LNCaP clone FGC (cell line): ENCODE measurements around the gene CFAP251.
"Not testable (repeated sequence)": the region's sequence is repeated elsewhere in the genome, so short reads cannot be mapped to it uniquely, and the experiment has no call there.

Source experiments
- DNase-seq: peaks from one replicate; pipeline ENCODE4 v3.0.0-alpha.2; 2011; ENCODE audit warnings: low read depth
- H3K4me3 ChIP-seq: 2 replicates; pipeline ENCODE4 v1.5.1; 2011; ENCODE audit warnings: mild to moderate bottlenecking, low read depth, low read length, control low read depth
- TF ChIP-seq, protein P1 (sequence below): IDR thresholded peaks from 2 replicates; pipeline ENCODE4 v1.5.1; 2012; ENCODE audit warnings: mild to moderate bottlenecking; ENCODE audit not compliant: control insufficient read depth, insufficient read depth; ENCODE audit errors: extremely low read depth

CFAP251 gene

DNA sequence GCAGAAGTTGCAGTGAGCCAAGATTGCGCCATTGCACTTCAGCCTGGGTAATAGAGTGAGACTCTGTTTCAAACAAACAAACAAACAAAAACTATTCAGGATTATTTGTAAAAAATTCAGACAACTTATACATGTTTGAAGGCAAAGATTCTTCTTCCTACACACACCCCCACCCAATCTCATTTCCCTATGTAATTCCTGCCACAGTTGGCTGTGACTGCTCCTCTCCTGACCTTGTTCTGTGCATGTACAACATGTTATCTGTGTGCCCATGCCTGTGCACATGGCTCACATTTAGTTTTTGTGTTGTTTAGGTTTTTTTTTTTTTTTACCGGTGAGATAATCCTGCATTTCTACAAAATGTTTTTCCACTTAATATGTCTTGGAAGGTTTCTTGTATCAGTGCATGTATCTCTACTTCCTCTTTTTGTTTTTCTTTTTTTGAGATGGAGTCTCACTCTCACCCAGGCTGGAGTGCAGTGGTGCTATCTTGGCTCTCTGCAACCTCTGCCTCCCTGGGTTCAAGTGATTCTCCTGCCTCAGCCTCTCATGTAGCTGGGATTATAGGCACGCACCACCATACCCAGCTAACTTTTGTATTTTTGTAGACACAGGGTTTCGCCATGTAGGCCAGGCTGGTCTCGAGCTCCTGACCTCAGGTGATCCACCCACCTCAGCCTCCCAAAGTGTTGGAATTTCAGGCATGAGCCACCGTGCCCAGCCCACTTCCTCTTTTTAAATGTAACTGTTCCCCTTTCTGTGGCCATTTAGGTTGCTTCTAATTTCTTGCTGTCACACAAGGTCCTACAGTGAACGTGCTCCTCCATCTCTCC, 8.7 kb downstream of the CFAP251 start:
- no peak overlapping the region for H3K4me3 ChIP-seq
- TF ChIP-seq, protein P1, sequence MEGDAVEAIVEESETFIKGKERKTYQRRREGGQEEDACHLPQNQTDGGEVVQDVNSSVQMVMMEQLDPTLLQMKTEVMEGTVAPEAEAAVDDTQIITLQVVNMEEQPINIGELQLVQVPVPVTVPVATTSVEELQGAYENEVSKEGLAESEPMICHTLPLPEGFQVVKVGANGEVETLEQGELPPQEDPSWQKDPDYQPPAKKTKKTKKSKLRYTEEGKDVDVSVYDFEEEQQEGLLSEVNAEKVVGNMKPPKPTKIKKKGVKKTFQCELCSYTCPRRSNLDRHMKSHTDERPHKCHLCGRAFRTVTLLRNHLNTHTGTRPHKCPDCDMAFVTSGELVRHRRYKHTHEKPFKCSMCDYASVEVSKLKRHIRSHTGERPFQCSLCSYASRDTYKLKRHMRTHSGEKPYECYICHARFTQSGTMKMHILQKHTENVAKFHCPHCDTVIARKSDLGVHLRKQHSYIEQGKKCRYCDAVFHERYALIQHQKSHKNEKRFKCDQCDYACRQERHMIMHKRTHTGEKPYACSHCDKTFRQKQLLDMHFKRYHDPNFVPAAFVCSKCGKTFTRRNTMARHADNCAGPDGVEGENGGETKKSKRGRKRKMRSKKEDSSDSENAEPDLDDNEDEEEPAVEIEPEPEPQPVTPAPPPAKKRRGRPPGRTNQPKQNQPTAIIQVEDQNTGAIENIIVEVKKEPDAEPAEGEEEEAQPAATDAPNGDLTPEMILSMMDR: no peak

DNA sequence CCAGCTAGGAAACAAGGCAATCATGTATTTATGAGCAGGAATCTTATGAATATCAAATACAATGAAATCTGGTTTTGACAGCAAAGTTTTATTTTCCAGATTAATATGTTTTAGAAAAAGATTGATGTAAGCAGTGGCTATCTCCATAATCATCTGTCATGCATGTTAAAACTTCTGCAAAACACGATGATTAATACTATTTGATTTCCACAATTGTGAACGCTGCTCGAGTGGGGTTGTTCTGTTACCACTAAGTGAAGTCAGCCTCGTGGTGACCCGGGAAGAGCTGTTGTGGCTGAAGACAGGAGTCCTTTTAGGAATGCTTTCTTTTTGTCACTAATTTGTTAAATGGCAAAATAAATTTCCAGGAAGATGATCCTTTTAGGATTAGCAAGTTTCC, 9.4 kb downstream of the CFAP251 start:
- DNase-seq: no peak
- H3K4me3 ChIP-seq: no peak overlapping the region

More for the DNA sequence above, 8.7 kb downstream of the CFAP251 start:
- DNase-seq: no peak

DNA sequence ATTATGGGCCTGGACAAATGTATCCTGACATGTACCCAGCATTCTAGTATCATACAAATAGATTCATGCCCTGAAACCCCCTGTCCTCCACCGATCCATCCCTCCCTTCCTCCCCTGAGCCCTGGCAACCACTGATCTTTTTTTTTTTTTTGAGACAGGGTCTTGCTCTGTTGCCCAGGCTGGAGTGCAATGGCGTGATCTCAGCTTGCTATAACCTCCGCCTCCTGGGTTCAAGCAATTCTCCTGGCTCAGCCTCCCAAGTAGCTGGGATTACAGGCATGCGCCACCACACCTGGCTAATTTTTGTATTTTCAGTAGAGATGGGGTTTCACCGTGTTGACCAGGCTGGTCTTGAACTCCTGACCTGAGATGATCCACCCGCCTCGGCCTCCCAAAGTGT, 11.2 kb downstream of the CFAP251 start:
- H3K4me3 ChIP-seq, DNase-seq: not testable (repeated sequence)

More for the DNA sequence above, 9.4 kb downstream of the CFAP251 start:
- TF ChIP-seq, protein P1: no peak

DNA sequence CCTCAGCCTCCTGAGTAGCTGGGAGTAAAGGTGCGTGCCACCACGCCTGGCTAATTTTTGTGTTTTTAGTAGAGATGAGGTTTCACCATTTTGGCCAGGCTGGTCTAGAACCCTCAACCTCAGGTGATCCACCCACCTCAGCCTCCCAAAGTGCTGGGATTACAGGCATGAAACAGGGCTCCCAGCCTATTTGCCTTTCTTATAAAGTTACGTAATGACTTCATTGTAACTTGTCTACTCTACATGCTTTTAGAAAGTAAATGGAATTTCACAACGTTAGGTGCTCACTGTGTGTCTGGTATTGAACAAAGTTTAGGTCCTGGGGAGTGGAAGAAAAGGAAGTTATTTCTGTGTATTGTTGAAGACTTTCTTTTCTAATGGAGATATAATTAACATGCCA, 12.5 kb downstream of the CFAP251 start:
- TF ChIP-seq, protein P1: no peak
- H3K4me3 ChIP-seq: no peak overlapping the region
- DNase-seq: no peak

DNA sequence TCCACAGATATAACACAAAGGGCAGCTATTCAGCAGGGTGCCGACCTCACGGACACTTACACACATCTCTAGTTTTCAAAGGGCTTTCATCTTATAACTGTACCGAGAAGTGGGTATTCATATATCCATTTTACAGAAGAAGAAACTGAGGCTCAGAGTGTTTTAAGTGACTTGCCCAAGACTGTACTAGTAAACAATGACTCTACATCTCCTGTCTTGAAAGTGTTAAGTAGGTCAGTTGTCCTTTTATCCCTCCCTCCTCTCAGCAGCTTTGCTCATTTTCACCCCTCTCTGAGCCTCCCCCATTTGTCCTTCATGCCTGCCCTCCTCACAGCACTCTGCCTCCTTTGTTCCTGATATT, 13.8 kb downstream of the CFAP251 start:
- no peak for DNase-seq

DNA sequence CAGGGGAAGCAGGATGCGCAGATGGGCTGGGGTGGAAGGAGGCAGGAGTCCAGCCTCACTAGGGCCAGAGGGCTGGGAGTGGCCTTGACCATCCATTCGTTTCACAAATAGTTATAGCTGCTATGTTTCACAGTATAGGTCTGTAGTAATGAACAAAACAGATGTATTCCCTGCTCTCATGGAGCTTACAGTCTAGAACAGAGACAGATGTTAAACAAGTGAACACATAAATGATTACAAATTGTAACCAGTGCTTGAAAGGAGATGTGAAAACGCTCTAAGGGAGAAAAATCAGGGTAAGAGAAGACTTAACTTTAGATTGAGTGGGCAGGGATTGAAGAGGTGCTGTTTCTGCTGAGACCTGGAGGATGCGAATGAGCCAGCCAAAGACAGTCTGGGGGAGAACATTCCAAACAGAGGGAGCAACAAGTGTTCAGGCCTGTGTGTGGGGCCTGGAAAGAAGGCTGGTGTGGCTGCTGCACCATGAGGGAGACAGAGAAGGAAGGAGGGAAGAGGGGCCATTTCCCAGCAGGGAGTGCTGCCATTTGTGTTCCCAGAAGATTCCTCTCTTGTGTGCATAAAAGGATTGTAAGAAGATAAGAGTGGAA, 14.6 kb downstream of the CFAP251 start:
- H3K4me3 ChIP-seq: no peak overlapping the region
- DNase-seq: no peak
- TF ChIP-seq, protein P1: no peak

More for the DNA sequence above, 13.8 kb downstream of the CFAP251 start:
- TF ChIP-seq, protein P1: no peak
- no peak overlapping the region for H3K4me3 ChIP-seq

DNA sequence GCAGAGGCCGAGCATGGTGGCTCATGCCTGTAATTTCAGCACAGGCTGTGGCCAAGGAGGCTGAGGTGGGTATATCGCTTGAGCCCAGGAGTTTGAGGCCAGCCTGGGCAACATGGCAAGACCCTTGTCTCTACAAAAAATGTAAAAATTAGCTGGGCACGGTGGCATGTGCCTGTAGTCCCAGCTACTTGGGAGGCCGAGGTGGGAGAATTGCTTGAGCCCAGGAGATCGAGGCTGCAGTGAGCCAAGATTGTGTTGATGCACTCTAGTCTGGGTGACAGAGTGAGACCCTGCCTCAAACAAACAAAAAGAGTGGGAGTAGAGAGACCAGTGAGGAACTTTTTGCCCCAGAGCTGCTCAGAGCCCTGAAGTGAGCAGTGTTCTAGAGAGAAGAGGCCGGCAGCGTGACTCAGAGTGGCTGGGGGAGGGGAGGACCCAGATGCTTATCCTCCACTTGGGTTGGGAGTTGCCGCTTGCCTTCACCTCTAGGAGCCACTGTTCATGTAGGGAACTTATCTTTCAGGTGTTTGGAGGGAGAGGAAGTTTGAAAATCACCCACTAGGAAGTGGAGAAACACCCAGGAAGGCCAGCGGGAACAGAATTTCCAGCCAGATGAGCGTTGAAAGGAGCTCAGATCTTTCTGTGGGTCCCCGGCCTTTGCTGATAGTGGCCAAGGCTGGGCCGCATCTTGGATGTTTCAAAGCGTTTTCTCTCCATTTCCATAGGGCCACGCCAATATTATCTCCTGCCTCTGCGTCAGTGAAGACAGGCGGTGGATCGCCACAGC, 15.3 kb downstream of the CFAP251 start:
- no peak for DNase-seq
- TF ChIP-seq, protein P1: no peak
- H3K4me3 ChIP-seq: no peak overlapping the region
